Vagina (tissue), 2 donors: ENCODE results near the gene A1CF.
"Not testable (repeated sequence)": the region's sequence is repeated elsewhere in the genome, so short reads cannot be mapped to it uniquely, and the experiment has no call there.

Experiments
- POLR2A ChIP-seq, 2 donors: fragments of 450-650 bp; IDR thresholded peaks; one replicate each; pipeline ENCODE4 v1.6.1; 2017; ENCODE audit warnings: antibody characterized with exemption in 2 of 2, mild to moderate bottlenecking in 2 of 2, moderate library complexity in 2 of 2
- TF ChIP-seq, protein P1 (sequence below), 3 experiments: fragments of 450-650 bp in 2 of 3; fragments of 200-600 bp in 1 of 3; sonication (generic) in 1 of 3; IDR thresholded peaks; one replicate each; pipeline ENCODE4 v1.5.1; 2017 to 2019; ENCODE audit warnings: antibody characterized with exemption in 3 of 3, mild to moderate bottlenecking in 2 of 3, moderate library complexity in 2 of 3

DNA sequence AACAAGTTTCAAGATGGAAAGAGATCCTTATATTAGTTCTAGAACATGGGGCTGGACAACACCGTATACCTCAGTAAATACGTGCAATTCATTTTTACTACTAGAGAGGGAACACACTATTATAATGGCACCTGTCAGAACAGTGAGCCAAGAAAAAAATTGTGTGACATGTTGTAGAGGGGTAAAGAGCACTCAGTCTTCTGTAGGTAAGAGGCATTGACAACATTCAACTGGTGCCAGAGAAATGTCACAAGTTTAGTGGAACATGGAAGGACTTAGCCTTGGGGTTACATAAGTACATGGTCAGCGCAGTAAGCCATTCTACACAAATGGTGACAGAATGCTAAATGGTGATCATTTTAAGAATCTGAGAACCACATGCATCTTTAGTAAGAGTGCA, 113.4 kb downstream of the A1CF start:
- TF ChIP-seq, protein P1, sequence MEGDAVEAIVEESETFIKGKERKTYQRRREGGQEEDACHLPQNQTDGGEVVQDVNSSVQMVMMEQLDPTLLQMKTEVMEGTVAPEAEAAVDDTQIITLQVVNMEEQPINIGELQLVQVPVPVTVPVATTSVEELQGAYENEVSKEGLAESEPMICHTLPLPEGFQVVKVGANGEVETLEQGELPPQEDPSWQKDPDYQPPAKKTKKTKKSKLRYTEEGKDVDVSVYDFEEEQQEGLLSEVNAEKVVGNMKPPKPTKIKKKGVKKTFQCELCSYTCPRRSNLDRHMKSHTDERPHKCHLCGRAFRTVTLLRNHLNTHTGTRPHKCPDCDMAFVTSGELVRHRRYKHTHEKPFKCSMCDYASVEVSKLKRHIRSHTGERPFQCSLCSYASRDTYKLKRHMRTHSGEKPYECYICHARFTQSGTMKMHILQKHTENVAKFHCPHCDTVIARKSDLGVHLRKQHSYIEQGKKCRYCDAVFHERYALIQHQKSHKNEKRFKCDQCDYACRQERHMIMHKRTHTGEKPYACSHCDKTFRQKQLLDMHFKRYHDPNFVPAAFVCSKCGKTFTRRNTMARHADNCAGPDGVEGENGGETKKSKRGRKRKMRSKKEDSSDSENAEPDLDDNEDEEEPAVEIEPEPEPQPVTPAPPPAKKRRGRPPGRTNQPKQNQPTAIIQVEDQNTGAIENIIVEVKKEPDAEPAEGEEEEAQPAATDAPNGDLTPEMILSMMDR (IDR thresholded peaks at IDR 0.05), result not testable (repeated sequence)
- not testable (repeated sequence) for TF ChIP-seq POLR2A (IDR thresholded peaks at IDR 0.05)
